NCI-H82 treated with DMSO at 0.1 percent for 48 hours (cell line): ENCODE results near the gene CMTR1.
"Not testable (repeated sequence)": the region's sequence is repeated elsewhere in the genome, so short reads cannot be mapped to it uniquely, and the experiment has no call there.

ENCODE experiments used
- DNase-seq: peaks from one replicate; lab custom pipeline; 2025; ENCODE audit not compliant: unreplicated experiment; lab: John Stamatoyannopoulos, UW

The CMTR1 gene

GRCh38 chr6:37491171-37491829 lies 58.3 kb downstream of the CMTR1 start:
- DNase-seq, result no peak

GRCh38 chr6:37491830-37492208 lies 58.8 kb downstream of the CMTR1 start:
- no peak for DNase-seq

- DNase-seq, result no peak
These were observed 59.4 kb downstream of the CMTR1 start for GRCh38 chr6:37492236-37492972.

GRCh38 chr6:37492991-37493660 lies 60.1 kb downstream of the CMTR1 start:
- DNase-seq, result no peak

GRCh38 chr6:37493661-37493995 lies 60.6 kb downstream of the CMTR1 start:
- no peak for DNase-seq

GRCh38 chr6:37495244-37495934 lies 62.4 kb downstream of the CMTR1 start:
- DNase-seq, result no peak

GRCh38 chr6:37496951-37497885 lies 64.2 kb downstream of the CMTR1 start:
- DNase-seq, result no peak

- DNase-seq, result peak; percentile 98
These were observed 66.6 kb downstream of the CMTR1 start, which contains the start of gene CCDC167 for GRCh38 chr6:37499433-37500293. Gene CCDC167 (minus strand): TSS chr6:37499893. CDS start chr6:37499863, 30 bp downstream.

GRCh38 chr6:37500294-37500608 lies 67.2 kb downstream of the CMTR1 start:
- no peak for DNase-seq

- not testable (repeated sequence) for DNase-seq
These were observed 67.9 kb downstream of the CMTR1 start for GRCh38 chr6:37500904-37501303.

- DNase-seq, result no peak
These were observed 68.8 kb downstream of the CMTR1 start for GRCh38 chr6:37501632-37502491.

GRCh38 chr6:37502703-37503291 lies 69.8 kb downstream of the CMTR1 start:
- DNase-seq, result no peak

GRCh38 chr6:37503309-37503965 lies 70.4 kb downstream of the CMTR1 start:
- peak; percentile 55 for DNase-seq

GRCh38 chr6:37504024-37504423 lies 71.0 kb downstream of the CMTR1 start:
- no peak for DNase-seq

GRCh38 chr6:37506479-37506878 lies 73.5 kb downstream of the CMTR1 start:
- DNase-seq, result no peak

GRCh38 chr6:37507077-37507476 lies 74.1 kb downstream of the CMTR1 start:
- DNase-seq, result no peak

- no peak for DNase-seq
These were observed 74.8 kb downstream of the CMTR1 start for GRCh38 chr6:37507690-37508421.
